IPS-15b (cell line): ENCODE measurements around the gene SIK3.
"Not testable (repeated sequence)": the region's sequence is repeated elsewhere in the genome, so short reads cannot be mapped to it uniquely, and the experiment has no call there.

ENCODE experiments used
- H3K27me3 ChIP-seq: one replicate; pipeline ENCODE4 v1.6.1; 2013; ENCODE audit warnings: low read length; ENCODE audit not compliant: control insufficient read depth, insufficient read depth
- H3K36me3 ChIP-seq: one replicate; pipeline ENCODE4 v1.6.1; 2013; ENCODE audit warnings: low read length; ENCODE audit not compliant: control insufficient read depth, insufficient read depth
- H3K4me1 ChIP-seq: one replicate; pipeline ENCODE4 v1.6.1; 2013; ENCODE audit warnings: mild to moderate bottlenecking, low read length; ENCODE audit not compliant: control insufficient read depth, insufficient read depth
- H3K4me3 ChIP-seq: one replicate; pipeline ENCODE4 v1.5.1; 2013; ENCODE audit warnings: low read depth, low read length
- H3K9ac ChIP-seq: one replicate; pipeline ENCODE4 v1.6.1; 2013; ENCODE audit warnings: low read depth, mild to moderate bottlenecking, low read length
- H3K9me3 ChIP-seq: one replicate; pipeline ENCODE4 v1.6.1; 2013; ENCODE audit warnings: mild to moderate bottlenecking, low read length; ENCODE audit not compliant: control insufficient read depth, insufficient read depth

Gene SIK3

GRCh38 chr11:117052196-117053149, 45.8 kb downstream of the SIK3 start:
- no peaks in the 10 kb centered on the region for H3K27me3 ChIP-seq
- H3K36me3 ChIP-seq = no peaks in the 10 kb centered on the region
- no peaks in the 10 kb centered on the region for H3K4me1 ChIP-seq
- H3K9ac ChIP-seq = no peak overlapping the region
- H3K9me3 ChIP-seq = no peaks in the 10 kb centered on the region
- no peak overlapping the region for H3K4me3 ChIP-seq

- not testable (repeated sequence) for H3K27me3 ChIP-seq, H3K36me3 ChIP-seq, H3K4me1 ChIP-seq, H3K4me3 ChIP-seq, H3K9me3 ChIP-seq, H3K9ac ChIP-seq
Observed at GRCh38 chr11:117050121-117050520, 48.1 kb downstream of the SIK3 start.

- not testable (repeated sequence) for H3K9me3 ChIP-seq, H3K4me3 ChIP-seq, H3K36me3 ChIP-seq, H3K4me1 ChIP-seq, H3K27me3 ChIP-seq, H3K9ac ChIP-seq
Observed at GRCh38 chr11:117046627-117047026, 51.6 kb downstream of the SIK3 start.

GRCh38 chr11:117045956-117046355, 52.3 kb downstream of the SIK3 start:
- no peak overlapping the region for H3K4me3 ChIP-seq
- H3K4me1 ChIP-seq = peaks cover 5% of the 10 kb centered on the region
- no peaks in the 10 kb centered on the region for H3K9me3 ChIP-seq
- no peaks in the 10 kb centered on the region for H3K36me3 ChIP-seq
- no peaks in the 10 kb centered on the region for H3K27me3 ChIP-seq
- H3K9ac ChIP-seq = no peak overlapping the region

GRCh38 chr11:117045196-117045595, 53.0 kb downstream of the SIK3 start:
- H3K9me3 ChIP-seq = no peaks in the 10 kb centered on the region

GRCh38 chr11:117044287-117045035, 53.8 kb downstream of the SIK3 start:
- Histone ChIP-seq H3K4me1 (peaks cover 5% of the 10 kb centered on the region), H3K9me3 (no peaks in the 10 kb centered on the region), H3K27me3 (no peaks in the 10 kb centered on the region), H3K9ac (no peak overlapping the region), H3K36me3 (no peaks in the 10 kb centered on the region), H3K4me3 (no peak overlapping the region)

More at GRCh38 chr11:117045196-117045595, 53.0 kb downstream of the SIK3 start:
- H3K36me3 ChIP-seq = no peaks in the 10 kb centered on the region
- H3K9ac ChIP-seq = no peak overlapping the region
- H3K4me1 ChIP-seq = peaks cover 5% of the 10 kb centered on the region
- no peak overlapping the region for H3K4me3 ChIP-seq
- no peaks in the 10 kb centered on the region for H3K27me3 ChIP-seq

- Histone ChIP-seq H3K9ac (no peak overlapping the region), H3K27me3 (no peaks in the 10 kb centered on the region), H3K36me3 (no peaks in the 10 kb centered on the region), H3K4me1 (peaks cover 9% of the 10 kb centered on the region), H3K9me3 (no peaks in the 10 kb centered on the region), H3K4me3 (no peak overlapping the region)
Observed at GRCh38 chr11:117042689-117043088, 55.5 kb downstream of the SIK3 start.

- Histone ChIP-seq H3K27me3 (no peaks in the 10 kb centered on the region), H3K36me3 (no peaks in the 10 kb centered on the region), H3K4me1 (peaks cover 9% of the 10 kb centered on the region), H3K4me3 (no peak overlapping the region), H3K9me3 (no peaks in the 10 kb centered on the region), H3K9ac (no peak overlapping the region)
Observed at GRCh38 chr11:117039900-117040299, 58.3 kb downstream of the SIK3 start.

GRCh38 chr11:117039270-117039669, 59.0 kb downstream of the SIK3 start:
- Histone ChIP-seq H3K36me3 (no peaks in the 10 kb centered on the region), H3K4me3 (no peak overlapping the region), H3K9ac (no peak overlapping the region), H3K9me3 (no peaks in the 10 kb centered on the region), H3K4me1 (peaks cover 9% of the 10 kb centered on the region), H3K27me3 (no peaks in the 10 kb centered on the region)

- Histone ChIP-seq H3K4me1 (peaks cover 9% of the 10 kb centered on the region), H3K9me3 (no peaks in the 10 kb centered on the region), H3K9ac (no peak overlapping the region), H3K4me3 (no peak overlapping the region), H3K36me3 (no peaks in the 10 kb centered on the region), H3K27me3 (no peaks in the 10 kb centered on the region)
Observed at GRCh38 chr11:117037975-117038350, 60.3 kb downstream of the SIK3 start.

- Histone ChIP-seq H3K9ac (no peak overlapping the region), H3K9me3 (no peaks in the 10 kb centered on the region), H3K4me3 (no peak overlapping the region), H3K4me1 (peaks cover 9% of the 10 kb centered on the region), H3K36me3 (no peaks in the 10 kb centered on the region), H3K27me3 (no peaks in the 10 kb centered on the region)
Observed at GRCh38 chr11:117037279-117037974, 60.8 kb downstream of the SIK3 start.
